Measurements from ENCODE around the gene PARD3B. TPM values are rescaled to one million over a fixed set of nuclear protein-coding genes. Genes with fewer than 3 reads are reported as not detected.

Gene PARD3B
- total and polyA plus RNA-seq, 10 of the 15 experiments (the other 5 are each of a cell fraction or from before 2014, with no cell fraction given), result 0.01 to 0.54 (median 0.07) TPM; not detected in 7

GRCh38 chr2:205190528-205190927 is 645.3 kb downstream of the PARD3B start:
- FAIRE-seq (no peak), ATAC-seq (no peak), DNase-seq (ENCODE audit: low read depth, low spot score) (no peak)
- H3K27me3 ChIP-seq (replicated peaks in 1 of 2; ENCODE audit: control insufficient read depth in 2 of 2, insufficient read depth in 2 of 2, low read length in 1 of 2), result no peaks in the 10 kb centered on the region; a peak in 2 of 4 replicates
- in situ Hi-C loops (cut with MboI), result no loop called here
- no peaks in the 10 kb centered on the region for H4K20me1 ChIP-seq (ENCODE audit: control insufficient read depth, insufficient read depth)
- WGBS (ENCODE audit: insufficient coverage, insufficient replicate concordance, low lambda C conversion rate, missing lambda C conversion rate), result 0% methylated on average over 2 of the region's 2 CpGs
- intact Hi-C loops (cut with micrococcal nuclease; ENCODE audit: unreplicated experiment), result no loop called here
- H3K36me3 ChIP-seq (ENCODE audit: control insufficient read depth in 2 of 2, insufficient read depth in 2 of 2, low read length in 1 of 2), result no peaks in the 10 kb centered on the region
- H3K4me2 ChIP-seq (ENCODE audit: control insufficient read depth, insufficient read depth), result no peak overlapping the region
- no peaks in the 10 kb centered on the region for H3K4me1 ChIP-seq (ENCODE audit: control insufficient read depth, insufficient read depth, low read length)
- TF ChIP-seq NFYB (IDR thresholded peaks at IDR 0.05; ENCODE audit: insufficient read depth, low read depth, low read length) (no peak), IRF5 (IDR thresholded peaks at IDR 0.05; ENCODE audit: borderline replicate concordance) (no peak), CHD1 (IDR thresholded peaks at IDR 0.05; ENCODE audit: low read depth, low read length) (no peak), EP300 (IDR thresholded peaks at IDR 0.05; ENCODE audit: borderline replicate concordance in 1 of 2, control insufficient read depth in 1 of 2, low read depth in 2 of 2, low read length in 2 of 2) (no peak), FOS (IDR thresholded peaks at IDR 0.05; ENCODE audit: borderline replicate concordance, extremely low read depth, insufficient read length) (no peak), NFYA (IDR thresholded peaks at IDR 0.05; ENCODE audit: borderline replicate concordance, low read depth, low read length) (no peak), ZSCAN29 (IDR thresholded peaks at IDR 0.05) (no peak), ASH2L (IDR thresholded peaks at IDR 0.05; ENCODE audit: borderline replicate concordance, low read depth) (no peak)
- ChIA-PET CTCF (no interaction called here), RAD21 (ENCODE audit: unreplicated experiment) (no interaction called here), POLR2A (no interaction called here), SMC1A (ENCODE audit: uncharacterized antibody, unreplicated experiment) (no interaction called here)
- H3K79me2 ChIP-seq (ENCODE audit: control insufficient read depth, insufficient read depth, low read length), result no peaks in the 10 kb centered on the region
- H2AFZ ChIP-seq (ENCODE audit: control insufficient read depth, low read depth, low read length), result no peak overlapping the region
- no TSS peak for BruUV-seq (replicated peaks)
- no peak overlapping the region for H3K27ac ChIP-seq (ENCODE audit: control insufficient read depth, insufficient read depth)
- H3K4me3 ChIP-seq, result no peak overlapping the region
- H3K9me3 ChIP-seq (replicated peaks; ENCODE audit: control insufficient read depth, insufficient read depth, low read length), result no peaks in the 10 kb centered on the region
- H3K9ac ChIP-seq (ENCODE audit: control insufficient read depth, insufficient read depth, low read length), result no peak overlapping the region
